ENCODE measurements around the gene BICRA. TPM values are rescaled to one million over a fixed set of nuclear protein-coding genes. Genes with fewer than 3 reads are reported as not detected.
"Not testable (repeated sequence)": the region's sequence is repeated elsewhere in the genome, so short reads cannot be mapped to it uniquely, and the experiment has no call there.

The BICRA gene
- total RNA-seq, 1 donor from 2014 or later, result 12.9 TPM

DNA sequence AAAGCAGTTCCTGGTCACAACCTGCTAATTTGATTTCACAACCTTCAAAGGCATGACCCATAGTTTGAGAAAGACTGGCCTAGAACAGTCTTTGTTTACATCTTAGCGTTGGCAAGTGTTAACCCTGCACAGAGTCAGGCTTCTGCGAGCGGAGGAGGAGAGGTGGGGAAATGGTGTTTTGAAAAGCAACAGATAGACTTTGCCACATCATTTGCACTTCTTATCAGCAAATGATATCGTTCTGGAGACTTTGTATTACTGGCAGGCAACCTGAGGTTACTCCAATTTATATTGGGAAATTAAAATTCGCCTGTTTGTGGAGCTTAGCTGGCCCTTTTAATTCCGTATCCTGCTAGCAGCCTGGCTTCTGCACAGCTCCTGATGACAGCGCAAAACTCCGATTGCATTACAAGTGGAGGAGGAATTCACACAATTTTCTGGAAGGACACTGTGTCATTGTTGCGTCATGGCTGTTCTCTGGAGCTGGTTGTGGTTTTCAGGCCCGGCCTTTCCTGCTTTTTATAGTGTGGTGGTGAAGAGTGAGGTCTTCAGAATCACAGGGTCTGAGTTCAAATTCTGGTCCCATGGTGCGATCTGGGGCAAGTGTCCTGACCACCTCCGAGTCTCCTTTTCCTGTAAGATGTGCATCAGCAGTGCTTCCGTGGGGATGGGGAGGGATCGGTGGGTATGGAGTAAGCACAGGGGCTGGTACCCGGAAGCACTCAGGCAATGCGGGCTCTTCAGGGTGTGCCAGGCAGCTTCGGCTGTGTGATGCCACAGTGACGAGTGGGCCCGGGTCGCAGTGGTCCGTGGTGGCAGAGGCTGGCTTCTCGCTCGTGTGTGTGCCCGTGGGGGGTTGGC is 55.2 kb downstream of the BICRA start:
- no peak for DNase-seq

DNA sequence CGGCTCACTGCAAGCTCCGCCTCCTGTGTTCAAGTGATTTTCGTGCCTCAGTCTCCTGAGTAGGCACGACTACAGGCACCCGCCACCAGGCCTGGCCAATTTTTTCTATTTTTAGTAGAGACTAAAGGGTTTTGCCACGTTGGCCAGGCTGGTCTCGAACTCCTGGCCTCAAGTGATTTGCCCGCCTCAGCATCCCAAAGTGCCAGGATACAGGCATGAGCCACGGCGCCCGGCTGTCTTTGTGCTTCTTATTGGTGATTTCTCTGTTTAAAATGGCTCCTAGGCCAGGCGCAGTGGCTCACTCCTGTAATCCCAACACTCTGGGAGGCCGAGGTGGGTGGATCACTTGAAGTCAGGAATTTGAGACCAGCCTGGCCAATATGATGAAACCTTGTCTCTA is 59.6 kb downstream of the BICRA start:
- not testable (repeated sequence) for DNase-seq

DNA sequence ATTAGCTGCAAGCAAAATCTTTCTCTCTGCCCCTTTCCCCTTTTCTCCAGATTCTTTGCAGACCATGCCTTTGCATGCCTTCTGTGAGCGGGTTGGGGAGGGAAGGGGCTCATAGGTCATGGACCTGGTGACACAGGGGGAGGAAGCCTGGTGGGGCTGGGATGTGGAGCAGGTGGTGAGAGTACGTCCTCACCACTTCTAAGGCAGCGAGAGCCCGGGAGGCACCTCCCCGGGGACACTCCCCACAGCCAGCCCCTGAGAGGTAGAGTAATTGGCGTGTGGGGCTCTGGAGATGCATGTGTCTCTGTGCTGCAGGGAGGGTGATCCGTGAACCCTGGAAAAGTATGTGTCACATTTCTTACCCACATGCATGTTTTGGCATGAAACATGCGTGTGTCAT is 61.8 kb downstream of the BICRA start:
- DNase-seq, result no peak

DNA sequence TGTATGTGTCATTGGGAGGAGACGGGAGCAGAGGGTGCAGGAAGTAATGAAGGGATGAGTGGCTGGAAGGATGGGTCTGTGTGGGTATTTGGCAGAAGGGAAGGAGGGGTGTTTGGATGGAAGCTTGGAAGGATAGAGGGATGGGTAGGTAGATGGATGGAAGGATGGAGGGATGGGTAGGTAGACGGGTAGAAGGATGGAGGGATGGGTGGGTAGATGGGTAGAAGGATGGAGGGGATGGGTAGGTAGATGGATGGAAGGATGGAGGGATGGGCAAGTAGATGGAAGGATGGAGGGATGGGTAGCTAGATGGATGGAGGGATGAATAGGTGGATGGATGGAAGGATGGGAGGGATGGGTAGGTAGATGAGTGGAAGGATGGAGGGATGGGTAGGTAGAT is 62.6 kb downstream of the BICRA start:
- DNase-seq, result no peak

DNA sequence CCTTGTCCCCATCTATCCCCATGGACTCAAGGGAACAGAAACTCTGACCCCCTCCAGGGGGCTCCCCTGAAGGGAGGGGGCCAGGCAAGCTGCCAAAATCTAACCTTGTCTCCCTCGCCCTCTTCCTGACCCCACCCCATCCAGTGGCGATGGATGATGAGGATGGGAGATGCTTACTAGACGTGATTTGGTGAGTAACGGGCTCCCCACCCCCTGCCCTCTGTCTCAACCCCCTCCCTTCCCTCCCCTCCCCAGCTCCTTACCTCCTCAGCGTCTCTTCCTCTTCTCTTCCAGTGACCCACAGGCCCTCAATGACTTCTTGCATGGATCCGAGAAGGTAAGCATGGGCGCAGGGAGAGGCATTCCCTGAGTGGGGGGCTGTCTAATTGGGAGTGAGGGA is 64.5 kb downstream of the BICRA start:
- no peak for DNase-seq

DNA sequence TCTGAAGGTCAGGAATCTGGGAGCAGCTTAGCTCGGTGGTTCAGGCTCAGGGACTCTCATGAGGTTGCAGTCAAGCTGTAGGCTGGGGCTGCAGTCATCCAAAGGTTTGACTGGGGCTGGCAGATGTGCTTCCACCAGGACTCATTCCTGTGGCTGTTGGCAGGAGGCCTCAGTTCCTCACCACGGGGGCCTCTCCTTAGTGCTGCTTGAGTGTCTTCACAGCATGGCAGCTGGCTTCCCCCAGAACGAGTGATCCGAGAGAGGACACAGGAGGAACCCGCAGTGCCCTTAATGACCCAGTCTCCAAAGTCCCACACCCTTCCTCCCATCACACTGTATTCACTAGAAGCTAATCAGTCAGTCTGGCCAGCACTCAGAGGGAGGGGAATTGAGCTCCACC is 65.6 kb downstream of the BICRA start:
- DNase-seq, result no peak

DNA sequence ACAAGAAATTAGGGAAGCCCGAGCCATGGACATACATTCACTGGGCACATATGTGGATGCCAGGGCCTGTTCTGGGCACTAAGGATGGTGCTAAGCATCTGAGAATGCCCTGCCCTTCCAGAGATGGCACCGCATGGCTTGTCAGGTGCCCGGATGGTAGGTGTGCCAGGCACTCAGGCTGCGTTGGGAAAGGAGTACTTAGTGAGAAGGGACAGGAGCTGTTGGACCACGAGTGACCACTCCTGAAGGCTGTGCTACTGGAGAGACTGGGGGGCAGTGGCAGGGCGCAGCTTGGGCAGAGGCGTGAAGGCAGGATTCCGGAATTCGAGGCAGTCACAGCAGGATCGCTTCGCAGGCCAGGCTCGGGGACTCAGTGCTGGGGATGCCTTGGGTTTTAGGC is 66.3 kb downstream of the BICRA start:
- DNase-seq, result no peak

DNA sequence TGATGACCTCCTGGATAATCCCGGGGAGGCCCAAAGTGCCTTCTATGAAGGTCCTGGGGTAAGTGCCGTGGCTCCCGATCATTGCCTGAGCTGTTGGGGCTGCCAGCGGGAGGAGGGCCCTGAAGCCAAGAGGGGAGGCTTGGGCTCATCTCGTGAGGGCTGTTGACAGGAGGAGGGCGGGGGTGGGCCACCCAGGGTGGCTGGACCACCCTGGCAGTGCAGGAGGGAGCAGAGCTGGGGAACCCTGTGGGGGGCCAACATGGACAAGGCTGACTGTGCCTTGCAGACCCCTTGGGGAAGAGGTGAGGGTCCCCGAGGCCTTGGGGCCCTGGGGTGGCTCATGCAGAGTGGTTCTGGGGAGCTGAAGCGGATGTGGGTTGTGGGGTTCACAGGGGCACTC is 66.9 kb downstream of the BICRA start:
- no peak for DNase-seq

DNA sequence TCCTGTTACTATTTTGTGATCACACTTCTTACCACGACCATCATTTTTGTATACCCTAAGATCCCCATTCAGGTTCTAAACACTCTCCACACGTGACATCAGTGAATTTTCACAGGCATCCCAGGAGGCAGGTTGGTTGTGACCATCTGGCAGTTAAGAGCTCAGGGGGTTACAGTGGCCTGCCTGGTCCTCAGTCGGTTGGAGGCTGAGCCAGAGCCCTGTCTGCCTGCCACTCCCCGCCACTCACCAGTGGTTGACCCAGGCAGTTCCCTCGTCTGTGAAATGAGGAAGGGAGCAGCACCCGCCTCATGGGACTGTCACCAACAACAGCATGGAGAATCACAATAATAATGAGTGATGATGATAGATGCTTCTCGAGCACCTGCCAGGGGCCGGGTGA is 67.9 kb downstream of the BICRA start:
- DNase-seq, result no peak

DNA sequence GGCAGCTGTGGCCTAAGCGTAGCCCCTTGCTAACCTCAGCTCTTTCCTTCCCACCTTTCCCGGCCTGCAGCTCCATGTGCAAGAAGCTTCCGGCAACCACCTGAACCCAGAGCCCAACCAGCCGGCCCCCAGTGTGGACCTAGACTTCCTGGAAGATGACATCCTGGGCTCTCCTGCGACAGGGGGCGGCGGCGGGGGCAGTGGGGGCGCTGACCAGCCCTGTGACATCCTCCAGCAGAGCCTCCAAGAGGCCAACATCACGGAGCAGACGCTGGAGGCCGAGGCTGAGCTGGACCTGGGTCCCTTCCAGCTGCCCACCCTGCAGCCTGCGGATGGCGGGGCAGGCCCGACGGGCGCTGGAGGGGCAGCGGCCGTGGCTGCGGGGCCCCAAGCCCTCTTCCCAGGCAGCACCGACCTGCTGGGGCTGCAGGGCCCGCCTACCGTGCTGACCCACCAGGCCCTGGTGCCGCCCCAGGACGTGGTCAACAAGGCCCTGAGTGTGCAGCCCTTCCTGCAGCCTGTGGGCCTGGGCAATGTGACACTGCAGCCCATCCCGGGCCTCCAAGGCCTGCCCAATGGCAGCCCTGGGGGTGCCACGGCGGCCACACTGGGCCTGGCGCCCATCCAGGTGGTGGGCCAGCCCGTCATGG is 70.4 kb downstream of the BICRA start:
- DNase-seq, result no peak

DNA sequence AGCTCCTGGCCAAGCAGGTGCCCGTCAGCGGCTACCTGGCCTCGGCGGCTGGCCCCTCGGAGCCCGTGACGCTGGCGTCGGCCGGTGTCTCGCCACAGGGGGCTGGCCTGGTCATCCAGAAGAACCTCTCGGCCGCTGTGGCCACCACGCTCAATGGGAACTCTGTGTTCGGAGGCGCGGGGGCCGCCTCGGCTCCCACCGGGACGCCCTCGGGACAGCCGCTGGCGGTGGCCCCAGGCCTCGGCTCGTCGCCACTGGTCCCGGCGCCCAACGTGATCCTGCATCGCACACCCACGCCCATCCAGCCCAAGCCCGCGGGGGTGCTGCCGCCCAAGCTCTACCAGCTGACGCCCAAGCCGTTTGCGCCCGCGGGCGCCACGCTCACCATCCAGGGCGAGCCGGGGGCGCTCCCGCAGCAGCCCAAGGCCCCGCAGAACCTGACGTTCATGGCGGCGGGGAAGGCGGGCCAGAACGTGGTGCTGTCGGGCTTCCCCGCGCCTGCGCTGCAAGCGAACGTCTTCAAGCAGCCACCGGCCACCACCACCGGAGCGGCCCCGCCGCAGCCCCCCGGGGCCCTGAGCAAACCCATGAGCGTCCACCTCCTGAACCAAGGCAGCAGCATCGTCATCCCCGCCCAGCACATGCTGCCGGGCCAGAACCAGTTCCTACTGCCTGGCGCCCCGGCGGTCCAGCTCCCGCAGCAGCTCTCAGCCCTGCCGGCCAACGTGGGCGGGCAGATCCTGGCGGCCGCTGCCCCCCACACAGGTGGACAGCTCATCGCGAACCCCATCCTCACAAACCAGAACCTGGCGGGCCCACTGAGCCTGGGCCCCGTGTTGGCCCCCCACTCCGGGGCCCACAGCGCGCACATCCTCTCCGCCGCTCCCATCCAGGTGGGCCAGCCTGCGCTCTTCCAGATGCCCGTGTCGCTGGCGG is 71.3 kb downstream of the BICRA start:
- DNase-seq, result no peak

DNA sequence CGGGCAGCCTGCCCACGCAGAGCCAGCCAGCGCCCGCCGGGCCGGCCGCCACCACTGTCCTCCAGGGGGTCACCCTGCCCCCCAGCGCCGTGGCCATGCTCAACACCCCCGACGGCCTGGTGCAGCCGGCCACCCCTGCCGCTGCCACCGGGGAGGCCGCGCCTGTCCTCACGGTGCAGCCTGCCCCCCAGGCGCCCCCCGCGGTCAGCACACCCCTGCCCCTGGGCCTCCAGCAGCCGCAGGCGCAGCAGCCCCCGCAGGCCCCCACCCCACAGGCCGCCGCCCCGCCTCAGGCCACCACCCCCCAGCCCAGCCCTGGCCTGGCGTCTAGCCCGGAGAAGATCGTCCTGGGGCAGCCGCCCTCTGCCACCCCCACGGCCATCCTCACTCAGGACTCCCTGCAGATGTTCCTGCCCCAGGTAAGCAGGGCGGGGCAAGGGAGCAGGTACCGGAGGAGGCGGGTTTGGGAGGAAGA is 72.0 kb downstream of the BICRA start:
- DNase-seq, result no peak

DNA sequence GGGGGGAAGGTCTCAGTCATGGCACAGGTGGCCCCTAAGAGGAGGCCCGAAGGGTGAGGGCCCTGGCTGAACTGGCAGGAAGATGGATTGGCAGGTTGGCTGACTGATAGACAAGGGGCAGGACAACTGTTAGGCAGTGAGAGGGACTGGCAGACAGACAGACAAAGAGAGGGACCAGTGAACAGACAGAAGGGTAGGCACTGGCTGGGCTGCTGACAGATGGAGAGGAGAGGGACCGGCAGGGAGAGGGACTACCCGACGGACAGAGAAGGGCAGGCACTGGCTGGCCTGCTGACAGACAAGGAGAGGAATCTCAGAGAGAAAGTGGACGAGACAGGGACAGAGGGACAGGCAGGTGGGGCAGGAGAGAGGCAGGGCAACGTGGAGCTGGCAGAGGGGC is 72.5 kb downstream of the BICRA start:
- no peak for DNase-seq

DNA sequence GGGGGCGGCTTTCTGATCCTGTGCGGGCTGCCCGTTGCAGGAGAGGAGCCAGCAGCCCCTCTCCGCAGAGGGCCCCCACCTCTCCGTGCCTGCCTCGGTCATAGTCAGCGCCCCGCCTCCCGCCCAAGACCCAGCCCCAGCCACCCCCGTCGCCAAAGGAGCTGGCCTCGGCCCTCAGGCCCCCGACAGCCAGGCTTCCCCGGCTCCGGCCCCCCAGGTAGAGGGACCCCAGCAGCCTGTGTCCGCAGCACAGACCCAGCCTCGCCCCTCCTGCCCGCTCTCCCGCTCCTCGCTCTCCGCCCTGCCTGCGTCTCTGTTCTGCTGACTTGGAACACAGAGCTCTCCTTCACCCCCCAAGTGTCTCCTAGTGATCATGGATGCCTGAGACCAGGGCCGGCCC is 73.0 kb downstream of the BICRA start:
- DNase-seq, result no peak

DNA sequence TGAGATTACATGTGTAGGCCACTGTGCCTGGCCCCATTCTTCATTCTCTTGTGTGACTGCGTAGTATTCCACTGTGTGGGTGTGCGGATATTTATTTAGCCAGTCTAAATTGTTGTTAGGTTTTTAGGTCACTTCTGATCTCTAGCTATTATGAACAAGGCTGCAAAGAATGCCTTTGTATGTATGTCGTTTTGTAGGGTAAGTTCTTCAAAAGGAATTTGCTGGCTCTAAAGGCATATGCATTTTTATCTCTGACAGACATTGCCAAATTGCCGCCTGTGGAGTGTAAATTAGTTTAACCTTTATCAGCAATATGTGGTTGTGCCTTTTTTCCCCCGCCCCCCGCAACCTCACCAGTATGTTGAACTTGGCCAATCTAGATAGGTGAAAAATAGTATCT is 74.0 kb downstream of the BICRA start:
- DNase-seq, result no peak

DNA sequence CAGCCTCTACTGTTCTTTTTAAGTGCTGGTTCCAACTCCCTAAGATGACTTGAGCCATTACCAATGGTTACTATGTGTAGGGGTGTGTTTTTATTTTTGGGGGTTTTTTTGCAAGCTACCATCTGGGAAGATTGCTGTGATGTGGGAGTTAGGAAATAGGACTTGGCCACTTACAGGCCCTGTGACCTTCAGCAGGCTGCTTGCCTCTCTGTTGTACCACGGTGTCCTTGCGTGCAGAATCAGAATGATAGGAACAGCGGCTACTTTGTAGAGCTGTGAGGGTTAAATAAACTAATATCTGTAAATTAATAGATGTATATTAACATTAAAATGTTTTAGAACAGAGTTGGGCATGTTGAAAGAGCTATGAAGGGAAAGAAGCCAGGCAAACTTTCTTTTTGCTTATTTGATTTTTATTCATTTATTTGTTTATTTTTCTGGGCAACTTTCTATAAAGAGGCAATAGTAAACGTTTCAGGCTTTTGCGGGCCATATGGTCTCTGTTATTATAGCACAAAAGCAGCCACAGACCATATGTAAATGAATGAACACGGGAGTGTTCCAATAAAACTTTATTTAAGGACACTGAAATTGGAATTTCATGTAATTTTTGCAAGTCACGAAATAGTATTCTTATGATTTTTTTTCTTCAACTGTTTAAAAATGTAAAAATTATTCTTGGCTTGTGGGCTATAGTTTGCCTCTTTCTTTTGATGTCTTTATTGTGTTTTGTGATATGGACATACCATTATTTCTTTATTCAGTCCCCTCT is 77.9 kb downstream of the BICRA start:
- DNase-seq, result no peak

DNA sequence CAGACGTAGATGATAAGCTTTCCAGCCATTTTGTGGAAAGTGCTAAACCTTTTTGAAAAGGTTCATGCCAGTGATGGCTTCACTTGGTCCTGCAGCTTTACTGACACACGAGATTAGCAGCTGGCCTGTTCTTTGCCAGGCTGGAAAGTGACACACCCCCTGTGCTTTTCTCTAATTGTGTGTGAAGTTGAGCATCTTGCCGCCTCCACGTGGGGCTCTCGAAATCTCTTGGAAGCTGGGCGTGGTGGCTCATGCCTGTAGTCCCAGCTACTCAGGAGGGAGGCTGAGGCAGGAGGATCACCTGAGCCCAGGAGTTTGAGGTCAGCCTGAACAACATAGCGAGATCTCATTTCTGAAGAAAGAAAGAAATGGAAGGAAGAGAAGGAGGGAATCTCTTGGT is 79.0 kb downstream of the BICRA start:
- DNase-seq, result no peak

DNA sequence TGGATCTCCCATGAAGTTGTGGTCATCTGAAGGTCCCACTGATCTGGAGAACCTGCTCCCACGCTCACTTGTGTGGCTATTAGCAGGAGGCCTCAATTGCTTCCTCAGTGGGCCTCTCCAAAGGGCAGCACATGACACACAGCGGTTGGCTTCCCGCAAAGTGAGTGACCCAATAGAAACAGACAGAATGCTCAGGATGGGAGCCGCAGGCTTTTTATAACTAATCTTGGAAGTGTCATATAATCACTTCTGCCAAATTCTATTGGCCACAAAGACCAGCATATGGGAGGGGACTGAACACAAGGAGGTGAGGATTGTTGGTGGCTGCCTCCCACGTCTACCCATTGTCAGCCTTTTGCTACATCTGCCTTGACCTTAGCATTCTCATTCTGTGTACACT is 82.2 kb downstream of the BICRA start:
- DNase-seq, result no peak

DNA sequence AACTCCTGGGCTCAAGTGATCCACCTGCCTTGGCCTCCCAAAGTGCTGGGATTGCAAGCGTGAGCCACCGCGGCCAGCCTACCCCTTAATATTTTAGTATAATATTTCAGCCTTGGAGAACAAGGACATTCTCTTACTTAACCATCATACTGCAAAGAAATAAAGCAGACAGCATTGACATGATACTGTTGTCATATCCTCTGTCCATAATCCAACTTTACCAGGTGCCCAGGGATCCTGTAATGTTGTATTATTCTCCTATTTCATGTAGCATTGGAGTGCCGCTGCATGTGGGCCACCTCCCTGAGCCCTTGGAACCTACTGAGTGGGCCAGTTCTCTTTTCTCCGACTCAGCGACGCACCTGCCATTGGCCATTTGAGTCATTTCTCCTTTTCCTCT is 82.8 kb downstream of the BICRA start:
- DNase-seq, result no peak

DNA sequence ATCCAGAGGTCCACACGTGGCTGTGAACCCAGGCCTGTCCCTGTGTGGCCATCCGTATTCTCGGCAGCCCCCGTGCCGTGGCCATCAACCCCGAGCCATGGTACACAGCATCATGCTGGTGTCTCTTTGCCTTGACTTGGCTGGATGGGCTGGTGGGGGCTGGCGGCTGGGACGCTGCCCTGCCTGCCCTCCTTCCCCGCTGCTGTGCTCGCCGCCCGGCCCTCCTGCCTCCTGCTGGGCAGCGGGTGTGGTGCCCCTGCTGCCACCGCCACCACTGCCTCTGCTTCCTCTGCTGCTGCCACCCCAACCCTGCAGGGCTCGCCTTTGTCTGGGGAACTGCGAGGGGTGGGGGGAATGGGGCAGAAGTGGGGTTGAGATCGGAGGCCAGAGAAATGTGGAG is 84.6 kb downstream of the BICRA start:
- DNase-seq, result no peak

DNA sequence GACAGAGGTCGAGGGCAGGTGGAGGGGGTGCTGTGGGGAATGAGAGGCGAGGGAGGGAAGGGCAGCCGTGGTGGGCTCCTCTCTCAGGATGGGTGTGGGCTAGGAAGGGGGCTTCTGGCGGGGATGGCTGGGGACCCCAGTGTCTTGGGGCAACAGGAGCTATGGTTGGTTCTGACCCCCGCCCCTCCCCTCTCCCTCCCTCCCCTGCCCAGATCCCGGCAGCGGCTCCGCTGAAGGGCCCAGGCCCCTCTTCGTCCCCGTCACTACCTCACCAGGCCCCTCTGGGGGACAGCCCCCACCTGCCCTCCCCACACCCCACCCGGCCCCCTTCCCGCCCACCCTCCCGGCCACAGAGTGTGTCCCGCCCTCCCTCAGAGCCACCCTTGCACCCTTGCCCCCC is 85.0 kb downstream of the BICRA start:
- DNase-seq, result no peak

Data from dermis blood vessel endothelial cell (primary cell).